ENCODE results near the gene SYNGR4. TPM values are rescaled to one million over a fixed set of nuclear protein-coding genes. Genes with fewer than 3 reads are reported as not detected.
A peak's percentile ranks its signal among the peaks of the same experiment; 100 is the strongest.

SYNGR4 gene
- total RNA-seq, 1 donor = not detected

GRCh38 chr19:48359123-48359522 is 5.0 kb upstream of the SYNGR4 start:
- no peak overlapping the region for H3K4me3 ChIP-seq (ENCODE audit: low read depth, low read length)
- no peak for DNase-seq (ENCODE audit: low read depth)
- TF ChIP-seq CTCF (IDR thresholded peaks at IDR 0.05; ENCODE audit: insufficient read depth, low read length) = no peak

- no peak overlapping the region for H3K4me3 ChIP-seq (ENCODE audit: low read depth, low read length)
- no peak for TF ChIP-seq CTCF (IDR thresholded peaks at IDR 0.05; ENCODE audit: insufficient read depth, low read length)
- DNase-seq (ENCODE audit: low read depth) = no peak
Observed at GRCh38 chr19:48361912-48362311, 2.3 kb upstream of the SYNGR4 start.

GRCh38 chr19:48362716-48363499 is 1.3 kb upstream of the SYNGR4 start:
- peak overlapping the region; percentile 81 for H3K4me3 ChIP-seq (ENCODE audit: low read depth, low read length)
- TF ChIP-seq CTCF (IDR thresholded peaks at IDR 0.05; ENCODE audit: insufficient read depth, low read length) = no peak
- DNase-seq (ENCODE audit: low read depth) = peak; percentile 91

- no peak for TF ChIP-seq CTCF (IDR thresholded peaks at IDR 0.05; ENCODE audit: insufficient read depth, low read length)
- DNase-seq (ENCODE audit: low read depth) = no peak
- H3K4me3 ChIP-seq (ENCODE audit: low read depth, low read length) = peak overlapping the region; percentile 81
Observed at GRCh38 chr19:48363500-48363809, 712 bp upstream of the SYNGR4 start.

- DNase-seq (ENCODE audit: low read depth) = no peak
- no peak for TF ChIP-seq CTCF (IDR thresholded peaks at IDR 0.05; ENCODE audit: insufficient read depth, low read length)
- no peak overlapping the region for H3K4me3 ChIP-seq (ENCODE audit: low read depth, low read length)
Observed at GRCh38 chr19:48364598-48365348, 606 bp downstream of the SYNGR4 start.

GRCh38 chr19:48365602-48366001 is 1.4 kb downstream of the SYNGR4 start:
- DNase-seq (ENCODE audit: low read depth) = no peak
- no peak overlapping the region for H3K4me3 ChIP-seq (ENCODE audit: low read depth, low read length)
- TF ChIP-seq CTCF (IDR thresholded peaks at IDR 0.05; ENCODE audit: insufficient read depth, low read length) = no peak
